ENCODE results near the gene CIT.

DNA sequence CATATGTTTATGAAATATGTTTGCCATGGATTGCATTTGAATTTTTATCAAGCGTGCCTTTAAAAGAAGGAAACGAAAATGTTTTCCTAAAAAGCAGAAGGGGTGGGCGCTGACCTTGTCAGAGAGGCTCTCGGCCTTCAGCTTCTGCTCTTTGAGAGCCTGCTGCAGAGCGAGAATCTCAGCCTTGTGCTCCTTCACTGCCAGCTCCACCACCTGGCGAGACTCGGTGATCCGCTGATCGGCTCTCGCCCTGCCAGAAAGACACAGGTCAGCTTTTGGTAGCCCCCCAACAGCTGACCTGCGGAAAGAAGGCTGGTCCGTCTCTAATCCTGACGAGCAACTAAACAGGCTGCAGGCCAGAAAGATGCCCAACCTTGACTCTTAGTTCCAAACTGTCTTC lies 146.7 kb downstream of the CIT start:
- TF ChIP-seq, protein P1, sequence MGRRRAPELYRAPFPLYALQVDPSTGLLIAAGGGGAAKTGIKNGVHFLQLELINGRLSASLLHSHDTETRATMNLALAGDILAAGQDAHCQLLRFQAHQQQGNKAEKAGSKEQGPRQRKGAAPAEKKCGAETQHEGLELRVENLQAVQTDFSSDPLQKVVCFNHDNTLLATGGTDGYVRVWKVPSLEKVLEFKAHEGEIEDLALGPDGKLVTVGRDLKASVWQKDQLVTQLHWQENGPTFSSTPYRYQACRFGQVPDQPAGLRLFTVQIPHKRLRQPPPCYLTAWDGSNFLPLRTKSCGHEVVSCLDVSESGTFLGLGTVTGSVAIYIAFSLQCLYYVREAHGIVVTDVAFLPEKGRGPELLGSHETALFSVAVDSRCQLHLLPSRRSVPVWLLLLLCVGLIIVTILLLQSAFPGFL (CRISPR knock-in tag; IDR thresholded peaks at IDR 0.05) = no peak
- TF ChIP-seq DPF2 (IDR thresholded peaks at IDR 0.05) (no peak), NFYB (IDR thresholded peaks at IDR 0.05; ENCODE audit: extremely low read depth, insufficient read length) (no peak), TCF7 (IDR thresholded peaks at IDR 0.05; ENCODE audit: borderline replicate concordance) (no peak), JUN (IDR thresholded peaks at IDR 0.05; ENCODE audit: borderline replicate concordance, low read depth, low read length) (no peak), JUN (CRISPR knock-in tag; IDR thresholded peaks at IDR 0.05; ENCODE audit: borderline replicate concordance) (no peak)
- TF ChIP-seq, protein P2, sequence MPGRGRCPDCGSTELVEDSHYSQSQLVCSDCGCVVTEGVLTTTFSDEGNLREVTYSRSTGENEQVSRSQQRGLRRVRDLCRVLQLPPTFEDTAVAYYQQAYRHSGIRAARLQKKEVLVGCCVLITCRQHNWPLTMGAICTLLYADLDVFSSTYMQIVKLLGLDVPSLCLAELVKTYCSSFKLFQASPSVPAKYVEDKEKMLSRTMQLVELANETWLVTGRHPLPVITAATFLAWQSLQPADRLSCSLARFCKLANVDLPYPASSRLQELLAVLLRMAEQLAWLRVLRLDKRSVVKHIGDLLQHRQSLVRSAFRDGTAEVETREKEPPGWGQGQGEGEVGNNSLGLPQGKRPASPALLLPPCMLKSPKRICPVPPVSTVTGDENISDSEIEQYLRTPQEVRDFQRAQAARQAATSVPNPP (IDR thresholded peaks at IDR 0.05; ENCODE audit: borderline replicate concordance, insufficient read depth, insufficient read length) = no peak

Measured in K562 (cell line).